IPS-11a (cell line): ENCODE measurements around the gene PTPN5.
"Not testable (repeated sequence)": the region's sequence is repeated elsewhere in the genome, so short reads cannot be mapped to it uniquely, and the experiment has no call there.

ENCODE experiments used
- H3K4me3 ChIP-seq: one replicate; pipeline ENCODE4 v1.5.1; 2013; ENCODE audit warnings: low read depth, low read length, control low read depth

Gene PTPN5

GRCh38 chr11:18791207-18791968 lies at the start of gene PTPN5:
PTPN5 (minus strand) TSS chr11:18791798; CDS start chr11:18771958, 19,840 bp downstream.
- peak within 1 kb of the TSS; percentile 73 for H3K4me3 ChIP-seq

GRCh38 chr11:18836417-18836816 lies 44.8 kb upstream of the PTPN5 start:
- H3K4me3 ChIP-seq: no peak overlapping the region

GRCh38 chr11:18834754-18835466 lies 43.3 kb upstream of the PTPN5 start:
- no peak overlapping the region for H3K4me3 ChIP-seq

- H3K4me3 ChIP-seq: not testable (repeated sequence)
These were observed 28.6 kb upstream of the PTPN5 start for GRCh38 chr11:18820160-18820559.

- no peak overlapping the region for H3K4me3 ChIP-seq
These were observed 12.8 kb upstream of the PTPN5 start for GRCh38 chr11:18804199-18804999.

- no peak overlapping the region for H3K4me3 ChIP-seq
These were observed 11.0 kb upstream of the PTPN5 start for GRCh38 chr11:18802381-18803257.

- no peak overlapping the region for H3K4me3 ChIP-seq
These were observed 7.3 kb upstream of the PTPN5 start for GRCh38 chr11:18798799-18799469.

GRCh38 chr11:18794956-18795355 lies 3.4 kb upstream of the PTPN5 start:
- no peak overlapping the region for H3K4me3 ChIP-seq

- H3K4me3 ChIP-seq: peak overlapping the region; percentile 73
These were observed 1.2 kb upstream of the PTPN5 start for GRCh38 chr11:18792827-18793226.

- peak overlapping the region; percentile 73 for H3K4me3 ChIP-seq
These were observed 501 bp upstream of the PTPN5 start for GRCh38 chr11:18791969-18792628.

GRCh38 chr11:18790883-18791206 lies 753 bp downstream of the PTPN5 start:
- H3K4me3 ChIP-seq: peak overlapping the region; percentile 73

- no peak overlapping the region for H3K4me3 ChIP-seq
These were observed 1.7 kb downstream of the PTPN5 start for GRCh38 chr11:18789942-18790341.

- H3K4me3 ChIP-seq: no peak overlapping the region
These were observed 6.2 kb downstream of the PTPN5 start for GRCh38 chr11:18785411-18785810.

GRCh38 chr11:18780896-18781295 lies 10.7 kb downstream of the PTPN5 start:
- H3K4me3 ChIP-seq: no peak overlapping the region

- no peak overlapping the region for H3K4me3 ChIP-seq
These were observed 11.3 kb downstream of the PTPN5 start for GRCh38 chr11:18780329-18780728.

- H3K4me3 ChIP-seq: no peak overlapping the region
These were observed 13.1 kb downstream of the PTPN5 start for GRCh38 chr11:18778468-18778867.

- H3K4me3 ChIP-seq: no peak overlapping the region
These were observed 15.3 kb downstream of the PTPN5 start for GRCh38 chr11:18776324-18776723.

GRCh38 chr11:18775492-18776292 lies 15.9 kb downstream of the PTPN5 start:
- H3K4me3 ChIP-seq: no peak overlapping the region

GRCh38 chr11:18774801-18775200 lies 16.8 kb downstream of the PTPN5 start:
- H3K4me3 ChIP-seq: no peak overlapping the region
